Smooth muscle cell (in vitro differentiated cells): ENCODE data around the gene CISD1. TPM values are rescaled to one million over a fixed set of nuclear protein-coding genes. Genes with fewer than 3 reads are reported as not detected.

Experiments used
- DNase-seq: peaks from one replicate; lab custom pipeline; 2025; ENCODE audit not compliant: unreplicated experiment; lab: John Stamatoyannopoulos, UW
- H2AFZ ChIP-seq: fragments of 200-600 bp; sonication (generic); 2 replicates; pipeline ENCODE4 v1.6.0; 2016; ENCODE audit warnings: antibody characterized with exemption, low read depth, mild to moderate bottlenecking
- H3F3A ChIP-seq: fragments of 200-600 bp; sonication (generic); 2 replicates; pipeline ENCODE4 v1.6.0; 2017; ENCODE audit warnings: antibody characterized with exemption, low read depth
- H3K27ac ChIP-seq: fragments of 200-600 bp; sonication (generic); 2 replicates; pipeline ENCODE4 v1.5.1; 2016; ENCODE audit warnings: low read depth, mild to moderate bottlenecking
- H3K27me3 ChIP-seq: fragments of 200-600 bp; sonication (generic); 2 replicates; pipeline ENCODE4 v1.6.1; 2016; ENCODE audit warnings: low read depth, mild to moderate bottlenecking
- H3K36me3 ChIP-seq: fragments of 200-600 bp; sonication (generic); 2 replicates; pipeline ENCODE4 v1.5.1; 2016; ENCODE audit warnings: low read depth
- H3K4me1 ChIP-seq: fragments of 200-600 bp; sonication (generic); 2 replicates; pipeline ENCODE4 v1.5.1; 2016; ENCODE audit warnings: low read depth
- H3K4me2 ChIP-seq: fragments of 200-600 bp; sonication (generic); 2 replicates; pipeline ENCODE4 v1.6.0; 2016; ENCODE audit warnings: mild to moderate bottlenecking
- H3K4me3 ChIP-seq: fragments of 200-600 bp; sonication (generic); 2 replicates; pipeline ENCODE4 v1.5.1; 2016; ENCODE audit warnings: mild to moderate bottlenecking
- H3K79me2 ChIP-seq: fragments of 200-600 bp; sonication (generic); 2 replicates; pipeline ENCODE4 v1.6.0; 2016; ENCODE audit warnings: low read depth, mild to moderate bottlenecking
- H3K9ac ChIP-seq: fragments of 200-600 bp; sonication (generic); 2 replicates; pipeline ENCODE4 v1.6.0; 2016; ENCODE audit warnings: low read depth
- H3K9me3 ChIP-seq: fragments of 200-600 bp; sonication (generic); replicated peaks from 2 replicates; pipeline ENCODE4 v1.5.1; 2016; ENCODE audit warnings: low read depth
- H4K20me1 ChIP-seq: fragments of 200-600 bp; sonication (generic); 2 replicates; pipeline ENCODE4 v1.6.0; 2016; ENCODE audit warnings: low read depth
- CTCF ChIP-seq: fragments of 200-600 bp; sonication (generic); IDR thresholded peaks from 2 replicates; pipeline ENCODE4 v1.5.1; 2017; ENCODE audit warnings: borderline replicate concordance, mild to moderate bottlenecking, antibody characterized with exemption; ENCODE audit not compliant: insufficient read depth, poor library complexity, severe bottlenecking
- WGBS: methylation state at CpG from one replicate; pipeline ENCODE4 v1.1.7; 2016; ENCODE audit warnings: low lambda C conversion rate; 5-methylcytosine and 5-hydroxymethylcytosine counted together
- polyA plus RNA-seq: library from polyadenylated mRNA; unstranded; fragments of >200 nt; fragmentation: Nextera tagmentation; extraction: Ambion mirVana; gene quantifications from 2 replicates; pipeline ENCODE4 v1.2.1, GENCODE V29; 2016
- total RNA-seq: library from RNA; depleted of rRNA; stranded (reverse); fragments of >200 nt; gene quantifications from 2 replicates; pipeline ENCODE4 v1.2.3, GENCODE V29; 2014

The CISD1 gene
- total and polyA plus RNA-seq, 2 experiments from 2014 or later: 14.2 to 37.4 TPM

- H3K4me3 ChIP-seq: peak overlapping the region; percentile 96
- no peak overlapping the region for H3K9ac ChIP-seq
- H3K27me3 ChIP-seq: no peaks in the 10 kb centered on the region
- no peak overlapping the region for H2AFZ ChIP-seq
- H3K4me1 ChIP-seq: peaks cover 8% of the 10 kb centered on the region
- no peak for TF ChIP-seq CTCF
- H3K4me2 ChIP-seq: peak overlapping the region; percentile 87
- 86% methylated on average over 4 of the region's 4 CpGs for WGBS
- no peaks in the 10 kb centered on the region for H3F3A ChIP-seq
- H3K79me2 ChIP-seq: peaks cover 58% of the 10 kb centered on the region
- no peaks in the 10 kb centered on the region for H3K36me3 ChIP-seq
- H3K27ac ChIP-seq: peak overlapping the region; percentile 50
- DNase-seq: no peak
- peaks cover 56% of the 10 kb centered on the region for H4K20me1 ChIP-seq
- H3K9me3 ChIP-seq: no peaks in the 10 kb centered on the region
These were observed 67.3 kb downstream of the CISD1 start for GRCh38 chr10:58336242-58336641.

Other genes with a start within 250 kb of the CISD1 start
- 9.2 and 12.1 TPM in 2 replicates for gene IPMK, start 1.3 kb upstream of the CISD1 start, total RNA-seq
- gene IPMK, start 1.3 kb upstream of the CISD1 start, polyA plus RNA-seq: 1.9 TPM in 2 replicates
- gene UBE2D1, start 65.8 kb downstream of the CISD1 start, total RNA-seq: 24.5 and 31.3 TPM in 2 replicates
- gene UBE2D1, start 65.8 kb downstream of the CISD1 start, polyA plus RNA-seq: 19.0 and 19.2 TPM in 2 replicates
- gene TFAM, start 116.2 kb downstream of the CISD1 start, total RNA-seq: 20.3 and 21.0 TPM in 2 replicates
- gene TFAM, start 116.2 kb downstream of the CISD1 start, polyA plus RNA-seq: 14.5 and 22.9 TPM in 2 replicates
- 23.0 and 31.8 TPM in 2 replicates for gene BICC1, start 243.7 kb downstream of the CISD1 start, total RNA-seq
- 7.5 and 7.9 TPM in 2 replicates for gene BICC1, start 243.7 kb downstream of the CISD1 start, polyA plus RNA-seq